ENCODE results near the gene MCF2L2.

The MCF2L2 gene

DNA sequence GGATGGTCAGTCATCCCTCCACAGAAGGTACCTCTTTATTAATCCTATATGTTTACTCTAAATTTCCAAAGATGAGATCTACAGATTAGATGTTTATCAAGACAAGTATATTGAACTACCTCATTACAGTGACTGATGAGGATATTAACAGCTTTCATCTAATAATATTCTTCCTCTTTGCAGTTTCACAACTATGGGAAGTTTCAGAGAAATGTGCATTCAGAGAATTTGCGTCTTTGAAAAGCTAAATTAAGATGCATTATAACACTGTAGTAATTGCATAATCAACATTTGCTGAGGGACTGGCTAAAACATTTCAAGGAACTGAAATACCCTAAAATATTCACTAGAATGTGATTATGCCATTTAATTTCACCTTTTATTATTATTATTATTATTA is 46.7 kb downstream of the MCF2L2 start:
- CTCF ChIA-PET = interaction anchor here (1.9 to 2.0 kb wide), 2 partner anchors 188 to 197 kb away, joined by 7 to 31 read pairs; no protein-coding TSS in a partner anchor
- no peak for DNase-seq (ENCODE audit: extremely low spot score)
- TF ChIP-seq FOXM1 (IDR thresholded peaks at IDR 0.05; ENCODE audit: borderline replicate concordance) = no peak
- TF ChIP-seq, protein P1, sequence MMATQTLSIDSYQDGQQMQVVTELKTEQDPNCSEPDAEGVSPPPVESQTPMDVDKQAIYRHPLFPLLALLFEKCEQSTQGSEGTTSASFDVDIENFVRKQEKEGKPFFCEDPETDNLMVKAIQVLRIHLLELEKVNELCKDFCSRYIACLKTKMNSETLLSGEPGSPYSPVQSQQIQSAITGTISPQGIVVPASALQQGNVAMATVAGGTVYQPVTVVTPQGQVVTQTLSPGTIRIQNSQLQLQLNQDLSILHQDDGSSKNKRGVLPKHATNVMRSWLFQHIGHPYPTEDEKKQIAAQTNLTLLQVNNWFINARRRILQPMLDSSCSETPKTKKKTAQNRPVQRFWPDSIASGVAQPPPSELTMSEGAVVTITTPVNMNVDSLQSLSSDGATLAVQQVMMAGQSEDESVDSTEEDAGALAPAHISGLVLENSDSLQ (IDR thresholded peaks at IDR 0.05) = no peak
- POLR2A ChIA-PET = no interaction called here

DNA sequence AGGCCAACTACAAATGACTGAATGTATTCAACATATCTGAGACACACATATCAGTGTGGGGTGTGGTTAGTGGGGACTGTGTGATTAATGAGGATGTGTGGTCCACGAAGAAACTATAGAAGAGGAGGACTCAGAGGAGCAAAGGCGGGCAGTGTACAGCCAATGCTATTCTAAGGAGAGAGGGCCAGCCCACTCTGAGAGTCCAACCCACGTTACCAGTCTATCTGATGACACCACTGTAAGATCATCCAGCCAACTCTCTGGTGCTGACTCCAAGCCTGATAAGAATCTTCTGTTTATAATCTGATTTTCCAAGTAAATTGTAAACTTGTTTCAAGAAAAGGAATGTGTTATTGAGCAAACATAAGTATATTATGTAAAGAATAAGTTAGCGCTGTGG is 47.2 kb downstream of the MCF2L2 start:
- ChIA-PET POLR2A (no interaction called here), CTCF (interaction anchor here (1.9 to 2.0 kb wide), 2 partner anchors 187 to 197 kb away, joined by 7 to 31 read pairs; no protein-coding TSS in a partner anchor)
- no peak for DNase-seq (ENCODE audit: extremely low spot score)
- TF ChIP-seq, protein P1 (IDR thresholded peaks at IDR 0.05) = no peak
- TF ChIP-seq HDGF (IDR thresholded peaks at IDR 0.05; ENCODE audit: borderline replicate concordance) (no peak), ELF4 (IDR thresholded peaks at IDR 0.05) (no peak), FOXM1 (IDR thresholded peaks at IDR 0.05; ENCODE audit: borderline replicate concordance) (no peak), FOXK2 (IDR thresholded peaks at IDR 0.05) (no peak), SP1 (IDR thresholded peaks at IDR 0.05) (no peak), NFRKB (IDR thresholded peaks at IDR 0.05) (no peak), L3MBTL2 (conservative IDR thresholded peaks at IDR 0.05) (no peak), BHLHE40 (IDR thresholded peaks at IDR 0.05; ENCODE audit: borderline replicate concordance) (no peak), FOXA1 (IDR thresholded peaks at IDR 0.05) (no peak)

DNA sequence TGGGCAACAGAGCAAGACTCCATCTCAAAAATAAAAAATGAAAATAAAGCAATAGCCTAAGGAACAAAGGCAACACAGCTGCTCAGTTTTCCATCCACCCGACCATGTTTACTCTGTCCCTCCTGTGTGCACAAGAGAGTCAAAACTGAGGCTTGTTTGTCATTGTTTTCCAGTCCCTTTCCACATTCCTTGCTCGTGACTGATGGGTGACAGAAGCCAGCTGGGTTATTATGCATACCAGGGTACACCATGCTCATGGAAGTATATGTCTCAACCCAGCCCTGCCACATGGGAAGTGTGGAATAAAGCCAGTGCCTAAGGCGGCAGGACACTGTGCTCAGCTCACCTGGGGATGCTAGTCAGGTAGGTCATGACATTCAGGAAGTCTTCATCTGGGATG is 49.5 kb downstream of the MCF2L2 start:
- ChIA-PET CTCF (interaction anchor here (0.7 kb wide), 1 partner anchor 256 kb away, joined by 3 read pairs; no protein-coding TSS in a partner anchor), POLR2A (no interaction called here)
- no peak for TF ChIP-seq ELF4 (IDR thresholded peaks at IDR 0.05)
- no peak for TF ChIP-seq CTBP1 (IDR thresholded peaks at IDR 0.05; ENCODE audit: borderline replicate concordance)
- DNase-seq (ENCODE audit: extremely low spot score) = no peak

DNA sequence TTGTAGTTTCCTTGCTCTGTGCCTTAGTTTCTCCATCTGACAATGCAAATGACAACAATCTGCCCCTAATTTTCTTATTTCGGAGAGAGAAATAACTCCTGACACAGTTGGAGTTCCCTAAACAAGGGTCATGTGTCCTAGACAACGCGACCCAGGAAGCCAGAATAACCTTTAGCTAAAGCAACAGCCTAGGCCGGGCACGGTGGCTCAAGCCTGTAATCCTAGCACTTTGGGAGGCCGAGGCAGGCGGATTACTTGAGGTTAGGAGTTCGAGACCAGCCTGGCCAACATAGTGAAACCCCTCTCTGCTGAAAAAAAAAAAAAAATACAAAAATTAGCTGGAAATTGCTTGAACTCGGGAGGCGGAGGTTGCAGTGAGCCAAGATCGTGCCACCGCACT is 49.9 kb downstream of the MCF2L2 start:
- DNase-seq (ENCODE audit: extremely low spot score) = no peak
- POLR2A ChIA-PET = no interaction called here
- CTCF ChIA-PET = no interaction called here
- TF ChIP-seq TARDBP (IDR thresholded peaks at IDR 0.05) = no peak
- no peak for TF ChIP-seq L3MBTL2 (conservative IDR thresholded peaks at IDR 0.05)
- no peak for TF ChIP-seq NFRKB (IDR thresholded peaks at IDR 0.05)

DNA sequence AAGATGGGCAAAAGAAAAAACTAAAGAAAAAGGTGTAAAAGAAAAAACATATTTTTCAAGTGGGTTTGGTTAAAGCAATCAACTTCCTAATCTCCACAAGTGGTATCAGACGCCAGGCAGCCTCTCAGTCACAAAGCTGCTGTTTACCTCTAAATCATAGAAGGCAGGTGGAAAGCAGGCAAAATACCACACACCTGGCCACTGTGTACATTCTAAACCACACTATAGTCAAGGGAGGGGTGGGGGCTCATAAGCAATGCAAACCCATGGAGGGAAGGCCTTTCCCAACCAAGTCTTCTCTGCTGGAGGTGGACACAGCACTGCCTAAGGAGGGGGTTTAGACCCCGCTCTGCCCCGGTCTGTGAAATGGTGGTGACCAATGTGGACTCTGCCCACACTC is 50.4 kb downstream of the MCF2L2 start:
- no peak for DNase-seq (ENCODE audit: extremely low spot score)
- POLR2A ChIA-PET = no interaction called here
- no peak for TF ChIP-seq FOXK2 (IDR thresholded peaks at IDR 0.05)
- TF ChIP-seq SP1 (IDR thresholded peaks at IDR 0.05) = no peak
- TF ChIP-seq FOXM1 (IDR thresholded peaks at IDR 0.05; ENCODE audit: borderline replicate concordance) = no peak
- TF ChIP-seq ZNF384 (IDR thresholded peaks at IDR 0.05) = no peak
- no peak for TF ChIP-seq LEF1 (IDR thresholded peaks at IDR 0.05; ENCODE audit: borderline replicate concordance)
- no peak for TF ChIP-seq SUZ12 (IDR thresholded peaks at IDR 0.05)
- no peak for TF ChIP-seq CTBP1 (IDR thresholded peaks at IDR 0.05; ENCODE audit: borderline replicate concordance)
- TF ChIP-seq, protein P1 (IDR thresholded peaks at IDR 0.05) = no peak
- TF ChIP-seq HDGF (IDR thresholded peaks at IDR 0.05; ENCODE audit: borderline replicate concordance) = no peak
- no peak for TF ChIP-seq ARNT (IDR thresholded peaks at IDR 0.05)
- no peak for TF ChIP-seq TARDBP (IDR thresholded peaks at IDR 0.05)
- no peak for TF ChIP-seq L3MBTL2 (conservative IDR thresholded peaks at IDR 0.05)
- TF ChIP-seq NFRKB (IDR thresholded peaks at IDR 0.05) = no peak
- no peak for TF ChIP-seq BHLHE40 (IDR thresholded peaks at IDR 0.05; ENCODE audit: borderline replicate concordance)
- TF ChIP-seq ELF4 (IDR thresholded peaks at IDR 0.05) = no peak
- no peak for TF ChIP-seq FOXA1 (IDR thresholded peaks at IDR 0.05)
- CTCF ChIA-PET = no interaction called here

DNA sequence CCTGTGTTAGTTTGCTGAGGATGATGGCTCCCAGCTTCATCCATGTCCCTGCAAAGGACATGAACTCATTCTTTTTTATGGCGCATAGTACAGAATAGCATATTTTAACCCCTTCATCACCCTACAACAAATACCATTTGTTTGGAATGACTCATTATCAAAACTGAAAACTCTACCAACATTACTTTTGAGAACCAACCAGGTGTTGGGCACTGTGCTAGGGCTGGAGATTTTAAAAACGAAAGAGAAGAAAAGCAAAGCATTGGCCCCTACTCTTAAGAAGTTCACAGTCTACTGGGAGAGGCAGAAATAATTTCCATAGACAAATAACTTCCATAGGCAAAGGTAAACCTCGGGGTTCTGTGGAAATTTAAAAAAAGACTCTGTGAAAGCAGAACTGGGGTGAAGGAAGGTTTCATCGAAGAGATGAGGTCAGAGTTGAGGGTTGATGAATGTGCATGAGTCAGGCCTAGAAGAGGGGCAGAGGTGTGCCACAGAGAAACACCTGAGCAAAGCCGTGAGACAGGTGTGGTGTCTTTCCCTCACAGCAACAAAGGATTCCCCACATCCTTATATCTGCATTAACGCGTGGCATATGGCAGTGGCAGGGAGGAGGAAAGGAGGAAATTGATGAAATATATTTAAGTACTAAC is 51.0 kb downstream of the MCF2L2 start:
- POLR2A ChIA-PET = no interaction called here
- DNase-seq (ENCODE audit: extremely low spot score) = no peak
- CTCF ChIA-PET = no interaction called here
- TF ChIP-seq, protein P1 (IDR thresholded peaks at IDR 0.05) = no peak
- TF ChIP-seq TARDBP (IDR thresholded peaks at IDR 0.05) (no peak), FOXM1 (IDR thresholded peaks at IDR 0.05; ENCODE audit: borderline replicate concordance) (no peak), SUZ12 (IDR thresholded peaks at IDR 0.05) (no peak), BHLHE40 (IDR thresholded peaks at IDR 0.05; ENCODE audit: borderline replicate concordance) (no peak), LEF1 (IDR thresholded peaks at IDR 0.05; ENCODE audit: borderline replicate concordance) (no peak), NFRKB (IDR thresholded peaks at IDR 0.05) (no peak), L3MBTL2 (conservative IDR thresholded peaks at IDR 0.05) (no peak), FOXA1 (IDR thresholded peaks at IDR 0.05) (no peak), SP1 (IDR thresholded peaks at IDR 0.05) (no peak), ELF4 (IDR thresholded peaks at IDR 0.05) (no peak), ZNF384 (IDR thresholded peaks at IDR 0.05) (no peak), FOXK2 (IDR thresholded peaks at IDR 0.05) (no peak), HDGF (IDR thresholded peaks at IDR 0.05; ENCODE audit: borderline replicate concordance) (no peak), ARNT (IDR thresholded peaks at IDR 0.05) (no peak), CTBP1 (IDR thresholded peaks at IDR 0.05; ENCODE audit: borderline replicate concordance) (no peak)

Measured in HEK293T (cell line).